ENCODE results near the gene FADD. TPM values are rescaled to one million over a fixed set of nuclear protein-coding genes. Genes with fewer than 3 reads are reported as not detected.

FADD gene
- total and polyA plus RNA-seq, 2 donors (not counting 3 experiments of a cell fraction or from before 2014, with no cell fraction given) = 35.4 to 45.1 TPM

DNA sequence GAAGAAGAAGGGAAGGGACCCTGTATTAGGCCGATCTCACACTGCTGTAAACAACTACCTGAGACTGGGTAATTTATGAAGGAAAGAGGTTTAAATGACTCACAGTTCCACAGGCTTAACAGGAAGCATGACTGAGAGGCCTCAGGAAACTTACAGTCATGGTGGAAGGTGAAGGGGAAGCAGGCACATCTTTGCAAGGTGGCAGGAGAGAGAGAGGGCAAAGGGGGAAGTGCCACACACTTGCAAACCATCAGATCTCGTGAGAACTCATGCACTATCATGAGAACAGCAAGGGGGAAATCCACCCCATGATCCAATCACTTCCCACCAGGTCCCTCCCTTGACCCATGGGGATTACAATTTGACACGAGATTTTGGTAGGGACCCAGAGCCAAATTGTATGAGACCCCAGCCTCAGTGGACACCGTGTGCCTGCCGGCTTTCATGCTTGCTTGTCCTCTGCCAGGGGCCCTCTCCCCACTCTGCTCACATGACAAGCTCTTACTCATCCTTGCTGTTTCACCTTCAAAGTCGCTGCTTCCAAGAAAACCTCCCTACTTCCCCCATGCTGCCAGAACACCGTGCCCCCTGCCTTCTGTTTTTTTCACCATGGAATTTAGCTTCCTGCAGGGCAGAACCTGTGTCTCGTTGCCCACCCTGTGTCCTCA lies 44.1 kb downstream of the FADD start:
- no TSS peak for BruUV-seq (replicated peaks)
- dilution Hi-C loops (cut with MboI; ENCODE audit: extremely low pct_ligation_motif_present, low sequenced_read_pairs) = no loop called here
- CTCF ChIA-PET = no interaction called here
- H3K27me3 ChIP-seq (ENCODE audit: control insufficient read depth in 2 of 2, insufficient read depth in 2 of 2, low read length in 2 of 2) = no peaks in the 10 kb centered on the region
- no peak for FAIRE-seq
- no peak overlapping the region for H3K4me2 ChIP-seq (ENCODE audit: insufficient read depth, low read length)
- H3K4me3 ChIP-seq (replicated peaks in 1 of 3; ENCODE audit: insufficient read depth in 1 of 3, low read depth in 1 of 3, low read length in 3 of 3) = no peak overlapping the region
- no peaks in the 10 kb centered on the region for H3K4me1 ChIP-seq (ENCODE audit: control insufficient read depth, extremely low read depth, insufficient read depth, low read length)
- no peaks in the 10 kb centered on the region for H3K79me2 ChIP-seq (ENCODE audit: control insufficient read depth, insufficient read depth, low read length)
- intact Hi-C loops (cut with micrococcal nuclease) = no loop called here
- no peaks in the 10 kb centered on the region for H4K20me1 ChIP-seq (replicated peaks; ENCODE audit: control insufficient read depth, extremely low read depth, insufficient read depth, low read length)
- no peak overlapping the region for H3K27ac ChIP-seq (ENCODE audit: insufficient read depth, low read depth, low read length)
- H3K36me3 ChIP-seq (ENCODE audit: control insufficient read depth in 2 of 2, extremely low read depth in 1 of 2, insufficient read depth in 2 of 2, low read length in 2 of 2) = no peaks in the 10 kb centered on the region
- no peaks in the 10 kb centered on the region for H3K9me3 ChIP-seq (replicated peaks; ENCODE audit: control insufficient read depth, insufficient read depth, low read length)
- DNase-seq (ENCODE audit: low read depth, low spot score) = no peak
- TF ChIP-seq, protein P1, sequence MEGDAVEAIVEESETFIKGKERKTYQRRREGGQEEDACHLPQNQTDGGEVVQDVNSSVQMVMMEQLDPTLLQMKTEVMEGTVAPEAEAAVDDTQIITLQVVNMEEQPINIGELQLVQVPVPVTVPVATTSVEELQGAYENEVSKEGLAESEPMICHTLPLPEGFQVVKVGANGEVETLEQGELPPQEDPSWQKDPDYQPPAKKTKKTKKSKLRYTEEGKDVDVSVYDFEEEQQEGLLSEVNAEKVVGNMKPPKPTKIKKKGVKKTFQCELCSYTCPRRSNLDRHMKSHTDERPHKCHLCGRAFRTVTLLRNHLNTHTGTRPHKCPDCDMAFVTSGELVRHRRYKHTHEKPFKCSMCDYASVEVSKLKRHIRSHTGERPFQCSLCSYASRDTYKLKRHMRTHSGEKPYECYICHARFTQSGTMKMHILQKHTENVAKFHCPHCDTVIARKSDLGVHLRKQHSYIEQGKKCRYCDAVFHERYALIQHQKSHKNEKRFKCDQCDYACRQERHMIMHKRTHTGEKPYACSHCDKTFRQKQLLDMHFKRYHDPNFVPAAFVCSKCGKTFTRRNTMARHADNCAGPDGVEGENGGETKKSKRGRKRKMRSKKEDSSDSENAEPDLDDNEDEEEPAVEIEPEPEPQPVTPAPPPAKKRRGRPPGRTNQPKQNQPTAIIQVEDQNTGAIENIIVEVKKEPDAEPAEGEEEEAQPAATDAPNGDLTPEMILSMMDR (IDR thresholded peaks at IDR 0.05; ENCODE audit: extremely low read depth in 1 of 2, insufficient read depth in 1 of 2, low read depth in 1 of 2, low read length in 2 of 2) = no peak
- TF ChIP-seq MYC (IDR thresholded peaks at IDR 0.05; ENCODE audit: low read depth, low read length) (no peak), EZH2 (IDR thresholded peaks at IDR 0.05; ENCODE audit: borderline replicate concordance, low read depth, low read length, severe bottlenecking) (no peak), GATA2 (IDR thresholded peaks at IDR 0.05; ENCODE audit: insufficient read depth, insufficient read length, low read depth, low read length) (no peak), FOS (IDR thresholded peaks at IDR 0.05; ENCODE audit: borderline replicate concordance, insufficient read depth, low read length) (no peak), JUN (IDR thresholded peaks at IDR 0.05; ENCODE audit: borderline replicate concordance, insufficient read depth, insufficient read length, low read depth) (no peak), POLR2AphosphoS5 (IDR thresholded peaks at IDR 0.05; ENCODE audit: insufficient read depth, low read depth, low read length) (no peak), MAX (IDR thresholded peaks at IDR 0.05; ENCODE audit: insufficient read depth, insufficient read length) (no peak), POLR2A (IDR thresholded peaks at IDR 0.05; ENCODE audit: low read depth, low read length) (no peak)
- no peaks in the 10 kb centered on the region for H3K9me1 ChIP-seq (replicated peaks; ENCODE audit: control insufficient read depth, extremely low read depth, insufficient read depth, low read length)
- H3K9ac ChIP-seq (replicated peaks; ENCODE audit: extremely low read depth, insufficient read depth, low read length) = no peak overlapping the region
- H2AFZ ChIP-seq (ENCODE audit: low read depth, low read length) = no peak overlapping the region
- POLR2A ChIA-PET = no interaction called here

Measured in endothelial cell of umbilical vein (primary cell).